HCT116 (cell line): ENCODE results near the gene BNIP5.

Experiments used
- POLR2A ChIP-seq: IDR thresholded peaks from 2 replicates; pipeline ENCODE4 v1.7.0; 2011; ENCODE audit warnings: borderline replicate concordance; ENCODE audit not compliant: insufficient read depth, insufficient read length; ENCODE audit errors: extremely low read depth
- YY1 ChIP-seq: IDR thresholded peaks from 2 replicates; pipeline ENCODE4 v1.6.1; 2011; ENCODE audit warnings: low read length, low read depth, moderate library complexity, mild to moderate bottlenecking; ENCODE audit not compliant: insufficient replicate concordance; ENCODE audit errors: extremely low read depth
- ZNF274 ChIP-seq: fragments of 200-500 bp; sonication (Bioruptor generic); IDR thresholded peaks from 2 replicates; pipeline ENCODE4 v1.6.1; 2014; ENCODE audit warnings: mild to moderate bottlenecking, low read depth, low read length, inconsistent platforms

GRCh38 chr6:36302227-36302976 lies 34.3 kb downstream of the BNIP5 start:
- peak; percentile 60 for TF ChIP-seq YY1
- TF ChIP-seq ZNF274: no peak
- TF ChIP-seq POLR2A: no peak
